HG03571 (cell line): ENCODE measurements around the gene HIVEP1.
"Not testable (repeated sequence)": the region's sequence is repeated elsewhere in the genome, so short reads cannot be mapped to it uniquely, and the experiment has no call there.

ENCODE experiments used
- ATAC-seq: cut with Tn5 transposase; IDR thresholded peaks from one replicate; pipeline ENCODE4 v1.9.1; 2021; ENCODE audit not compliant: unreplicated experiment

The HIVEP1 gene

DNA sequence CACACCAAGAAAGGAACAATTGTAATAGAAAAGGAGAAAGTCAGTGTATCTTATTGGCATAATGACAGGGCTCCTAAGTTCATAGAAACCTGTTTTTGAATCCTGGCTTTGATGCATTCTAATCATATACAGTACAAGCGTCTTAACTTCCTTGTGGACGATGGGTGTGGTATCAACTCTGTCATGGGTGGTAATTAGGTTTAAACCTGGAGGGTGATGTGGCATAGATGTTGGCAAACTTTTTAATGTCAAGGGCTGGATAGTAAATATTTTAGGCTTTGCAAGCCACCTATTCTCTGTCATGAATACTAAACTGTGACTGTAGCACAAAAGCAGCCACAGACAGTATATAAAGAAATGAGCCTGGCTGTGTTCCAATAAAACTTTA, 139.3 kb downstream of the HIVEP1 start:
- no peak for ATAC-seq

DNA sequence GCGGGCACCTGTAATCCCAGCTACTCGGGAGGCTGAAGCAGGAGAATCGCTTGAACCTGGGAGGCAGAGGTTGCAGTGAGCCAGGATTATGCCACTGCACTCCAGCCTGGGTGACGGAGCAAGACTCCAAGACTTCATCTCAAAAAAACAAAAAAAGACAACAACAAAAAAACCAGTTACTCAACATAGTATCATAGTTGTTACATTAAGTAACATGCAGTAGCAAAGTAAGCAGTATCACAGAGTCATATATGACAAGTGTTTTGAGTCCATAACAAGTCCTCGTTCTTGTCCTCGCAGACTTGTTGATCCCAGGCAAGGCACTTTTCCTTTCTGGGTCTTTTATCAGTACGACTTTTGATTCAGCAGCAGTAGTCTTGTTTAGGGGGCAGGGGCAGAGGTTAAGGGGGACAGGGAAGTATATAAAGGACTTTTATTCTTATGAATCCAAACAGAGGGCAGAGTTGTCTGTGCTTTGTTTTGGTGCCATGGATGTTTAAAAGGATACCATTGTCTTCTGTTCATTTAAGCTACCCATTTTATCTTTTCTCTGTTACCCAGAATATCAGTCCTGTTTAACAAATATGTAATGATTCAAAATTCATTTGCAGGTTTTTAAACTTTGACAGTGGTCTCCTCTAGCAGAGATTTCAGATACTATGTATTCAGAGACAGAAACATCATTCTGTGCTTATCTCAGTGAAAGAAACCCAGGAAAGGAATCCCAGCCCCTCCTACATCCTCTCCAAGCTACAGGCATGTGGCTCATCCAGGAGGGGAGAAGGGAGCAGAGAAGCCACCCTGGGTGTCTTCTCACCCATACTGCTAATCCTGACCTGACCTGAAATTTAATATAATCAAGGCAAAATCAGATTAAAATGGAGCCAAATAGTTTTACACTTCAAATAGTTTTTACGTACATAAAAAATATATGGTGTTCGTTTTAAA, 140.2 kb downstream of the HIVEP1 start:
- no peak for ATAC-seq

DNA sequence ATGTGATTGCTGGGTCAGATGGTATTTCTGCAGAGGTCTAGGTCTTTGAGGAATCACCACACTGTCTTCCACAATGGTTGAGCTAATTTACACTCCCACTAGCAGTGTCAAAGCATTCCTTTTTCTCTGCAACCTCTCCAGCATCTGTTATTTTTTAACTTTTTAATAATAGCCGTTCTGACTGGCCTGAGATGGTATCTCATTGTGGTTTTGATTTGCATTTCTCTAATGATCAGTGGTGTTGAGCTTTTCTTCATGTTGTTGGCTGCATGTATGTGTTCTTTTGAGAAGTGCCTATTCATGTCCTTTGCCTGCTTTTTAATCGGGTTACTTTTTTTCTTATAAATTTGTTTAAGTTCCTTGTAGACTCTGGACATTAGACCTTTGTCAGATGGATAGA, 143.7 kb downstream of the HIVEP1 start:
- not testable (repeated sequence) for ATAC-seq

DNA sequence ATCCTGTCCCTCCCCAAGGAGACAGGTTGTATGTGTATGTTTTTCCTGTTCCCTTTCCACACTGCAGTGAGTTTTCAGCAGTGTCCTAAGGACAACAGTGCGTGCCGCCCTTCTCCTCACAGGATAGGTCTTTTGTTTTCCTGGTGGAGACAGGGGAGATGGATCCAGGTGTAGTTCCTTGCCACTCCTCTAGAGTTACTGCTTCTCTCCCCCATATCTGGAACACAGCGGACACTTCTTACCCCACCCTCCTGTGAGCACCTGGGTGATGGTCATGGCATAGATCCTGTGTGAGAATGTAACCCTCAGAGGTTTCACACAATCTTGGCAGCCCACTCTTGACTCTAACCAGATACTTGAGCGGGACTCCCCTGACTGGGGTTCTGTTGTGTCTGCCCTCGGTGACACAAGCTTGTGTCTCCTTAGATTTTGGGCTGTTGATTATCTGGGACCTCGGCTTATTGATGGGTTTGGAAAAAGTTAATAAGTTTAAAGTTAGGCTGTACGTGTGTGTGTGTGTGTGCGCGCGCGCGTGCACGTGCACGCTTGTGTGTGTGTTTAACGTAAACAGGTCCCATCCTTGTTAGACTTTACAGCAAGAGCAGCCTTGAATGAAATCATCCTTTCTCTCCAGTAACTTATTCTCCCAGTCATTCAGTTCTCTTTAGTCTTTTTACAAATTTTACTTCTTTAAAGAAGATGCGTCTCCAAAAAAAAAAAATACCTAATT, 146.7 kb downstream of the HIVEP1 start:
- ATAC-seq = no peak

DNA sequence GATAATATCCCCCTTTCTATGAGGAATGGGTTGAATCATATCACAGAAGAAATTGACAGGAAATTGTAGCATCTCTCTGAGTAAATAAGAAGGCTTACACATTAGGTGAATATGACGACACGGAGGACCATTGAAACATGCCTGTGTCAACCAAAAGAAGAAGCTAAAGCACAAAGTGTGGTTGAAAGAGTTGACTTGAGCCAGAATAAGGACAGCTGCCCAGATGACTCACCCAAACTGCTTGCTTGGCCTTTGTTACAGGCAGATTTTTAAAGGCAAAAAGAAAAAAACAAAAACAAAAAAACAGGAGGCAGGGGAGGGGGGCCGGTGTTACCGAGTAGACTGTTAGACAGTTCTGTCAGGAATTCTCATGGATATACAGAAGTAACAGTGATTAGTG, 148.2 kb downstream of the HIVEP1 start:
- ATAC-seq = no peak

DNA sequence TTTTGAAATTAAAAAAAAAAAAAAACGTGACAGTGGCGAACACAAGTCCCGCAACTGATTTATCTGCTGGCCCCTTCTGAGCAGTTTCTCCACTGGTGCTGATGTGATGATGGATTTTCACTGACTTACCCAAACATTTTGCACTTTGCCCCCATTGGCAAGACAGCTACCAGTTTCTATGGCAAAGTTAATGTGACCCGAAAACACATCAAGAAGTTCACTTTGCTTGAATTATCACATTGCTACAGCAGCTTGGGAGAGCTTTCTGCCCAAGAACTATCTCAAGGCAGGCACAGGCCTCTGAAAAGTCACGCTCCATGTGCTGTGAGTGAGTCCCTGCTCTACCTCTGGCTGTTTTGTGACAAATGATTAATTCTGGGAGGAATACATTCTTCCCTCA, 150.1 kb downstream of the HIVEP1 start:
- ATAC-seq = no peak

DNA sequence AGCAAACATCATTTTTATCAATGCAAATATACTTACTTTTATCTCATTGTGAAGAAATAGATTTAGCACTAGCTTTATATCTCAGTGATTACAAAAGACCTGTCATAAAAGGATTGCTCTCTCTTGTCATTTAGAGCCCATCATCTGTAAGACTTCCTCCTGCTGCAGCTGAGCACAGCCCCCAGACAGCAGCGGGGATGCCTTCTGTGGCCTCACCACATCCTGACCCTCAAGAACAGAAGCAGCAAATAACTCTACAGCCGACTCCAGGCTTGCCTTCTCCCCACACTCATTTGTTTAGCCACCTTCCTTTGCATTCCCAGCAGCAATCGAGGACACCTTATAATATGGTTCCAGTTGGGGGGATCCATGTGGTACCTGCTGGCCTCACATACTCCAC, 151.0 kb downstream of the HIVEP1 start:
- ATAC-seq = peak; percentile 82

DNA sequence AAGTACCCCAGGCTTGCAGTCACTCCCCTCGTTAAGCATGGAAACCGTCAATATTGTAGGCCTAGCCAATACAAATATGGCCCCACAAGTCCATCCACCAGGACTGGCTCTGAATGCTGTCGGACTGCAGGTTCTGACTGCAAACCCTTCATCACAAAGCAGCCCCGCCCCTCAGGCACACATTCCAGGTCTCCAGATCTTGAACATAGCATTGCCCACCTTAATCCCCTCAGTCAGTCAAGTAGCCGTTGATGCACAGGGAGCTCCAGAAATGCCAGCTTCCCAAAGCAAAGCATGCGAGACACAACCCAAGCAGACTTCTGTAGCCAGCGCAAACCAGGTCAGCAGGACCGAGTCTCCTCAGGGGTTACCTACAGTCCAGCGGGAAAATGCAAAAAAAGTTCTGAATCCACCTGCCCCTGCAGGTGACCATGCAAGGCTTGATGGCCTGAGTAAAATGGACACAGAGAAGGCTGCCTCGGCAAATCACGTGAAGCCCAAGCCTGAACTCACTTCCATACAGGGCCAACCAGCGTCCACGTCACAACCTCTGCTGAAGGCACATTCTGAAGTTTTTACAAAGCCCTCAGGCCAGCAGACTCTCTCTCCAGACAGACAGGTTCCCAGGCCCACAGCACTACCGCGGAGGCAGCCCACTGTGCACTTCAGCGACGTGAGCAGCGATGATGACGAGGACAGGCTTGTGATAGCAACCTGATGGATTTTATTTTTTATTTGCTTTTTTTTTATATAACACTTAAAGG, 151.8 kb downstream of the HIVEP1 start:
- ATAC-seq = no peak

DNA sequence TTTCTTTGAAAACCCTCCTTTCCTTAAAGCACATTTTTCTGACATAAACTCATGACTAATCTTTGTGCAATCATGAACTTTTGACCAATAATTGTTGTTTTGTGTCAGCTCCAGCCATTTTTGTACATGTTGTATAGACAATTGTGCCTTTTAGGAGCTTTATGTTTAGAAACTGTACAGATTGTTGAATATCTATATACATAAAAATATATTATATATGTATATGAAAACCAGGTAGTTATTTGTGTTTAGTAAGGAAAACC, 152.3 kb downstream of the HIVEP1 start:
- no peak for ATAC-seq

DNA sequence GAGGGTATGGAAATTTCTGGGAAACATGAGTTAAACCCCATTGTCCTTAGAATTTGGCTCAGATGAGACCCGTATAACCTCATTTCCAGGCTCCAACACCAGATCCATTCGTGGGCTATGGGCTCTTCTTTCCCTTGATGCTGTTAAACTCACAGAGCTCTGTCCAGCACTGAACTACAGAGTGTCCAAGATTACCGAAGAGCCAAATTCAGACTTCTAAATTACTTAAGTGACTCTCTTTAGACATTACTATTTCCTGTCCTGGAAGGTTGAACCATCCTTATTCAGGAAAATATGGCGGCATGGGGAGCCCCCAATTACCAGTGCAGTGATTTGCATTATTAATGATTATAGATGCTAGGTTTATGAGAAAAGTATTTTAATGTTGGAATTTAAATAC, 153.2 kb downstream of the HIVEP1 start:
- ATAC-seq = no peak

DNA sequence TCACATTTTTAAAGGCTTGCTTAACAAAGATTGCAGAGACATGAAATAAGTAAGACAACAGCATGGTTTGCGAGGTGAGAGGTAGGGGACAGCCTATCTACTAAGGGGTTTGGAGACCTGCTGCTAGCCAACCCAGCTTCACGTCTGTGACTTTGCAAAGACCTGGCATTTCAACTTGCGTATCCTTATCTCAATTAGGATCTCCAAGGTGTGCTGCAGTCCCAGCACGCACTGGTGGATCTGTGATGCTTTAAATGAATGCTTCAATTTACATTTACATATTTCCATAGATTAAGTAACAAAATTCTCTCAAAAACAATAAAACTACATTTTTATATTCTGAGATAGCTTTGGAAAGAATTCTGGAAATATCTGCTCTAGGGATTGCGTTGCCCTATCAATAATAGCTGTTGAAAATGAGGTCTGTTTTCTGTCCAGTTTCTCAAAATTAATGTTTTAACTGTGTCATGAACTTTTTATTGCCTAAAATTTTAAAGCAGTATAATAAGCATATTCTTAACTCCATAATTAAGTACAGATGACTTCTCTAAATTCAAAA, 153.7 kb downstream of the HIVEP1 start:
- ATAC-seq = no peak

DNA sequence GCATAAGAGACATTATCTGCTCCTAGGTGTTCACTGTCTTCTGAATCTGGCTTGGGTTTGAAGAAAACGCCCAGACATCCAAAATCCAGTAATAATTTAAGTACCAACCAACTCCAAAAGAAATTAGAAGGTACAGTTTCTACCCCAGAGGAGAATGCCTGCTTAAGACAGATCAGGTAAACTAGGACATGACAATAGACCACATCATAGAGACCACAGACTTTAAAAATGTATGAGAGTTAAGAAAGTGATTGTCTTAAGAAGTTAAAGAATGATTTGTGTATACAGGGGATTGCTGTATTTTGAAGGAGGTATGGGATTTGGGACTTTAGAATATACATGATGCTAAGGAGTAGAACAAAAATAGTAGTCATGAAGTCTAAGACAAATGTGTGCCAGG, 157.3 kb downstream of the HIVEP1 start:
- no peak for ATAC-seq

DNA sequence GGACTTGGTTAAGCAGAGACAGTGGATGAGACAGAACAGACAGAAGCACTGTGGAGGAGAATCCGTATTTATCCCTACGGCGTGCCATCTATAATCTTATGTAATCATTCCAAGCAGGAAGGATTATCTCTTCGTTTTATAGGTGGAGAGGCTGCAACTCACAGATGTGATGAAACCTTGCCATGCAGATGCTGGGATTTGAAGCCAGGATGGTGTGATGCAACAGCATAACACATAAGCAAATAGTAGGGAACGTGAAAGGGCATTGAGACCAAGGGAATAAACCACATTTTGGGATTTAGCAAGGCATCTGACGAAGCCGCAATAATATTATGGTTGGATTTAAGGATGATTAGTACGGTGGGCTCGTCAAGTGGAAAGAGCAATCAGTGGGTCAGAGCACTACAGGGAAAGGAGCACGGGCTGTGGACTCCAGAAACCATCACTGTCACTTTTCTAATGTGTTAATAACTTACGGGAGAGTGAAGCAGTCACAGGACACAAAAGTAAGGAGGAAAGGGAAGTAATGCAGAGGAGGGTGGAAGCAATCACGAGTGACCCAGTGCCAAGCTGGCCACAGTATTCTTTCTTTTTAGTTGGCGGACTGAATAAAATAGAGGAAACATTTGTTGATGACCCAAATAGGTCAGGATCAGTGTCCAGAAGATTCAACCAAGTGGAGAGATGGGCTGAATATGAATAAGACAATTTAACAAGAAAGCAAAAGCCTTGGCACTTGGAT, 158.4 kb downstream of the HIVEP1 start:
- ATAC-seq = no peak

DNA sequence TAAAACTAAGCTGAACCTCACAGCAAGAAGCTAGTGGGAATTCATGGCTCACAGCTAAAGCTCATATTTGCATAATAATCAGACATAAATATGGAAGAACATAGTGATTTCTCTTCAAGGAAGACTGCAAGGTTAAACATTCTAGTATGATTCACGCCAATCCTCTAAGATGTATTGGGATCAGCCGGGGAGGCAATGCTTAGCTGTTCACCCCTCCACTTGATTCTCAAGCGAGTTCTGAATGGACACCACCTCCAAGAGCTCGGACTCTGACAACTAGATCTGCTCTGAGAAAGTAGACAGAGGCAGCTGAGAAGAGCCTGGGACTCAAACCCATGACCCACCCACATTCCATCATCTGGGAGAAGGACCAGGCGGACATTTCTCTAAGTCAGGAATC, 159.6 kb downstream of the HIVEP1 start:
- ATAC-seq = no peak

DNA sequence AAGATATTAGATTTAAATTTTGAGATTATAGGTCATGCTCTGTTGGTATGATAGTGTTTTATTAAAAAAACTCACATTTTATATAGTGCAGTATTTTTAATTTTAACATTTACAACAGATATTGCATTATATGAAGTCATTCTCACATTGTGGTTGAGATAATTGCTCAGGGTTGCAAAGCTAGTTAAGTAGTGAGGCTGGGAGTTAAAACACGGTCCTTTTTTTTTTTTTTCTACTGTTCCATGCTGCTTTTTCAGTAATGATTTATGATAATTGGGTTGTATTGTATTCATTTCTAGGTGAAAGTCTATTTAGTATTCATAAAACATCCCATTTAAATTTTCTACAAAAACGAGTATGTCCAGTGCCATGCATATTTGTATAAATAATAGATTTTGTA, 160.5 kb downstream of the HIVEP1 start:
- no peak for ATAC-seq

DNA sequence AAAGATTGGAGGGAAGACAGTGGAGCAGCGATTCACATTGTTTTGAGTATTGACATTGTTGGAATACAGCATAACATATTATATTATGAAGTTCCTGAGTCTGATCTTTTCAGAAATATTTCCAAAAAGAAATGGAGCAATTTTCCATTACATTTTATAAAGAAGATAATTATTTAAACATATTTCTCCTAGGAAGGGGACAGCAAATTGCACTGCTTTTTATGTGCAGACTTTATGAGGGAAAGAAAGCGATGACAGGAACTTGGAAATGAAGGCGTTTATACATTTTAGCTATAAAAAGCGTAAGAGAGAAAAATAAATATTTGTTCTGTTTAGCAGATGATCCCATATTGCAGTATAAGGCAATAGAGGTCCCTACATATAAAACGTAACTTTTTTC, 161.1 kb downstream of the HIVEP1 start:
- ATAC-seq = no peak

DNA sequence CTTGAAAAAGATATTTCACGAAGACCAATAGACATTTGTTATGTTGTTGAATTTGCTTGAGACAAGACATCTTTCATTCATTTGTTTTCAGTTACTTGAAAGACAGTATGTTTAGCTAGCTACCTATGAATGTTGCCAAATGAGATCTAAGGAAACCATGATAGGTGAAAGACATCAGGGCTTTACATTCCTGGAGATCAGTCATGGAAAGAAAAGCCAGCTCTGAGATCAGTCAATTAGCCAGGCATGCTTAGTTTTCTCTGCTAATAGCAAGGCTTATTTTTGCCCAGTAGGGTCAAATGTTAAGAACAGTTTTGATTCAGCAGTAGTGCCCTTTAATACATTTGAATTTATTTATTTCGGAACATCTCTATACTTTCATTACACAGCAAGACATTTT, 161.5 kb downstream of the HIVEP1 start:
- ATAC-seq = no peak

DNA sequence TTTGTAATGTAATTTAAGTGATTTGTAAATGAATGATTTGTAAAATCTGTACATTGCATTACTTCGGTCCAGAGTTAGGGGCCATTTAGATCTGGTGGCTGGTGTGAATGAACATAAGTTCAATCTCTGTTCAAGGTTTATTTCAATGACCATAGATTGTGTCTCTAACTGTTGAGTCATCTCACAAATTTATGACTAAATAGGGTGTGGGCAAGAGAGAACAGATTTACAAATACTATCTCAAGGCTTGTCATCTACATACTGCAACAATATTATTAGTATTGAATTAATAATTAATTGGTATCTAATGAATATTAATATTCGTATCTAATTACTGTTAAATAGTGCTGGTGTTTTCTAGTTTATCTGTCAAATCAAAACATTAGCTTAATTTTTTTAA, 162.8 kb downstream of the HIVEP1 start:
- ATAC-seq = no peak

DNA sequence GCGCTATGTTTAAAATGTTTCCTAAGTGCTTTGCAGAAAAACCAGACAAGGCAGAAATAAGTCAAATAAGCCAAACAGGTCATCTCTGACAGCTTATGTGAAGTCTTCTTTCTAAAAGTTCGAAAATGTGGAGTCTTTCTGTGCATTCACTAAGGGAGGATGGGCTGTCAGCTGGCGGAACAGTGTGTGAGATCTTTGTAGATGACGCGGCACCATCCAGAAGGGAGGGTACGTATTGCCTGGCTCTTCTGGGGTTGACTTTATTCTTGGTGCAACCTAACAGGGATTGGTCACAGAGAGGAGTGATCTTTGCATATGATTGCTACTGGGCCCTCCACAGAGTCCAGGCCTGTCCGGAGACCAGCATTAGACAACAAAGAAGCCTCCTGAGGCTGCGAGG, 163.5 kb downstream of the HIVEP1 start:
- no peak for ATAC-seq

DNA sequence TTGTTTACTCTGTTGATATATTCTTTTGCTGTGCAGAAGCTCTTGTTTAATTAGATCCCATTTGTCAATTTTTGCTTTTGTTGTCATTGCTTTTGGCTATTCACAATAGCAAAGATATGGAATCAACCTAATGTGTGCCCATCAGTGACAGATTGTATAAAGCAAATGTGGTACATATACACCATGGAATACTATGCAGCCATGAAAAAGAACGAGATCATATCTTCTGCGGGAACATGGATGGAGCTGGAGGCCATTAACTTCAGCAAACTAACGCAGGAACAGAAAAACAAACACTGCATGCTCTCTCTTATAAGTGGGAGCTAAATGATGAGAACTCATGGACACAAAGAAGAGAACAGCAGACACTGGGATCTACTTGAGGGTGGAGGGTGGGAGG, 164.7 kb downstream of the HIVEP1 start:
- ATAC-seq = not testable (repeated sequence)

DNA sequence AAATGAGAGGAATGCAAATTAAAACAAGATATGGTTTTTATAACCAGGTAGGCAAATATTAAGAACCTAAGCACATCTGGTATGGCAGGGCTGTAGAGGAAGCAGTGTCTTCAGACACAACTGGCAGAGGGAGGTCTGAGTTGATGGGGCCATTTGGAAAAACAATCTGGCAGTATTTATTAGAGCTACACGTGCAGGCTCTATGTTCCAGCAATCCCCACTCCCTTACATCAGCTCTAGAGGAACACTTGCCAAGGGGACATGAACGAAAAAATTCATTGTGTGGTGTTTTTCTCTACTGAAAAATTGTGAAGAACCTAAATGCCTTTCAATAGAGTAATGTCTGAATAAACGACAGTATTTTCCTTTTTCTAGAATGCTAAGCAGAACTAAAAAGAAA, 166.4 kb downstream of the HIVEP1 start:
- ATAC-seq = no peak
